ENCODE data around the gene ARL14EP.

The ARL14EP gene

DNA sequence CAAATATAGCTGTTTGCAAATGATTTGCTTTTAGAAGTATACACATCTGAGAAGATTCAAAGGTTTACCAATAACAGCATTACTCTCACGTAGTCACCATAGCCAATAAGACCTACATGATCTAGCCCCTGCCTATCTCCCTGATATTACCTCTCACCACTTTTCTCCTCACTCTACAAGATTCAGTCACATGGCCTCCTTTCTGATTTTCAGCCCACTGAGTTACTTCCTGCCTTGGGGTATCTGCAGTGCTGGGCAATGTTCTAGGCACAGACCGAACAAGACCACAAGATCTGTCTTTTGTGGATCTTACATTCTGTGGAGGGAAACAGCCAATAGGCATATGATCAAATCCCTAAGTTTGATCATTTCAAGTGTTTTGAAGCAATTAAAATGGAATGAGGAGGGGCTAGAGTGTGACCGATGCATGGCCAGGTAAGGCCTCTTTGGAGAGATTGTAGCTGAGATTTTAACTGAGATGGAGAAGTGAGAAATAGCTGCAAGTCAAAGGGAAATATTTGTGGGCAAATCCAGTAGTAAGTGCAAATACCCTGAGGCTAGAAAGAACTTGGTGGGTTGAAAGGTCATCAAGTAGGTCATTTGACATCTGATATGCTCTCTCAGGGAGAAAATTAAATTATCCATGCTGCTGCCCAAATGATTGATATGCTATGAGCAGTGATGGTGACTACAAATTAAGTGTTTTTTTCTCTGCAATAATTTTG is 43.1 kb downstream of the ARL14EP start:
- DNase-seq (ENCODE audit: low spot score in 2 of 2), result no peak
- Histone ChIP-seq H3K27me3 (ENCODE audit: low read depth) (no peaks in the 10 kb centered on the region), H3K4me1 (peaks cover 3% of the 10 kb centered on the region; the same call in 1 of the 2 replicates), H3K4me3 (no peak overlapping the region), H3K36me3 (replicated peaks) (no peaks in the 10 kb centered on the region), H3K9me3 (no peaks in the 10 kb centered on the region)
- in situ Hi-C loops (cut with MboI; ENCODE audit: low sequenced_read_pairs), result no loop called here

DNA sequence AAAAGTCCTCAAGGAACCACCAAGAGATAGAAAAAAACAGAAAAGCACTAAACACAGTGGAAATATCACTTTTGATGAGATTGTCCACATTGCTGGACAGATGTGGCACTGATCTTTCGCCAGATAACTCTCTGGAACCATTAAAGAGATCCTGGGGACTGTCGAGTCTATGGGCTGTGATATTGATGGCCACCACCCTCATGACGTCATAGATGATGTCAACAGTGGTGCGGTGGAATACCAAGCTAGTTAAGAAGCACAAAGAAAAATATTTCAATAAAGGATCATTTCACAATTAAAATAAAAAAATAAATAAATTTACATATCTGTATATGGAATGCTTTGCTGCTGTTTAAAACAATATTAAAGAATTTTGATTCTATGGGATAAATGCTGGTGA is 45.5 kb downstream of the ARL14EP start:
- peaks cover 3% of the 10 kb centered on the region; the same call in 1 of the 2 replicates for H3K4me1 ChIP-seq
- H3K4me3 ChIP-seq, result no peak overlapping the region
- H3K36me3 ChIP-seq (replicated peaks), result no peaks in the 10 kb centered on the region
- no peaks in the 10 kb centered on the region for H3K9me3 ChIP-seq
- H3K27me3 ChIP-seq (ENCODE audit: low read depth), result no peaks in the 10 kb centered on the region
- no peak for DNase-seq (ENCODE audit: low spot score in 2 of 2)
- in situ Hi-C loops (cut with MboI; ENCODE audit: low sequenced_read_pairs), result no loop called here

DNA sequence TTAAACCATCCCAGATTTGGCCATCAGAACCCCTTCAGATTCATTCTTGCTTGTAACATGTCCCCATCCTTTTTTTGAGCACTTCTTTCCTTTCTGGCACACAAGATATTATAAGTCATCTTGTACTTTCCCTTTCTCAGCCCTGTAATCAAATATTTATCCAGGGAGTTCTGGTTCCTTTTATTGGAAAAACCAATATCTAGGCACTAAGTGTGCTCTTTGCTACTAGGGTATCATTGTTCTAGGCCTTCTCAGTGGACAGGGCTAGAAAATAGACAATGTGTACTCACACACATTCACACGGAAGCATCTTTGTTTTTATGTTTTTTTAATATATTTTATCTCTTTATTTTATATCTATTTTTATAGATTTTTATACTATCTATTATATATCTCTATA is 47.3 kb downstream of the ARL14EP start:
- no peak for DNase-seq (ENCODE audit: low spot score in 2 of 2)
- no peaks in the 10 kb centered on the region for H3K9me3 ChIP-seq
- no peaks in the 10 kb centered on the region for H3K27me3 ChIP-seq (ENCODE audit: low read depth)
- no peaks in the 10 kb centered on the region for H3K36me3 ChIP-seq (replicated peaks)
- no peaks in the 10 kb centered on the region for H3K4me1 ChIP-seq
- no peak overlapping the region for H3K4me3 ChIP-seq
- in situ Hi-C loops (cut with MboI; ENCODE audit: low sequenced_read_pairs), result no loop called here

DNA sequence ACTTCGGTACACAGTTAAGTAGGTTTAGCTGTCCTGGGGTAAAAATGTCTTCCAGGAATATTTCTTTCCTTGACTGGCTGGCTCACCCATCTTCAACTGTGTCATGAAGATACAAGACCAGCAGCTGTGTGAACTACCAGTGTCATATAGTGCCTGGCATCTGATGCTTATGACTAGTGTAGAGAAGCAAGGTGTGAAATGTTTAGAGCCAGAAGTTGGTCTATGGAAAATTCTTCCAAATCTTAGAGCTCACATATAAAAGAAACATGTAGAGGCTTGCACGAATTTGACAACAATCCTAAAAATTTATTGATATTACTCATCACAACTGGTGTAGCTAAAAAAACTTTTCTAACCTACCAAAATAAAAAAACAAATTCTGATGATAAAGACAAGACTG is 54.4 kb downstream of the ARL14EP start:
- H3K9me3 ChIP-seq, result no peaks in the 10 kb centered on the region
- H3K36me3 ChIP-seq (replicated peaks), result no peaks in the 10 kb centered on the region
- H3K4me1 ChIP-seq, result peaks cover 4% of the 10 kb centered on the region; the same call in 1 of the 2 replicates
- H3K27me3 ChIP-seq (ENCODE audit: low read depth), result no peaks in the 10 kb centered on the region
- no peak overlapping the region for H3K4me3 ChIP-seq
- DNase-seq (ENCODE audit: low spot score in 2 of 2), result no peak
- in situ Hi-C loops (cut with MboI; ENCODE audit: low sequenced_read_pairs), result no loop called here

DNA sequence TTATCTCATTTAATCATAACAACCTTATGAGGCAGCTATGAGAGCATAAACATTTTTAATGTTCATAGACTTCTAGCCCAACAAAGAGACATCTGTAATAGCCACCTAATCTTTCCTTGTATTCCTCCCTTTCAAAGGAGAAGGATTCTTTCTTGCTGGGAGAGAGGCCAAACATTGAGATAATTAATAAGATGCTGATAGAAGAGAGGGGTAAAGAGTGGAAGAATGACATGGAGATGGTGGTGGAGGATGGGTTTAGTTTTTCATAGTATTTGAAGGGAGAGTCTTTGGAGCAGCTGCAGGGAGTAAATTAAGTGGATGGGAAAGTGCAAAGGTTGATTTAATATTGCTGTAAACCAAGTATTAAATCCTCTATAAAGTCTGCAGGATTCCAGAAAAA is 57.9 kb downstream of the ARL14EP start:
- Histone ChIP-seq H3K36me3 (replicated peaks) (no peaks in the 10 kb centered on the region), H3K4me3 (no peak overlapping the region), H3K9me3 (peaks cover under 1% of the 10 kb centered on the region; the same call in 1 of the 2 replicates), H3K27me3 (ENCODE audit: low read depth) (no peaks in the 10 kb centered on the region), H3K4me1 (peaks cover 4% of the 10 kb centered on the region; the same call in 1 of the 2 replicates)
- in situ Hi-C loops (cut with MboI; ENCODE audit: low sequenced_read_pairs), result no loop called here
- no peak for DNase-seq (ENCODE audit: low spot score in 2 of 2)

DNA sequence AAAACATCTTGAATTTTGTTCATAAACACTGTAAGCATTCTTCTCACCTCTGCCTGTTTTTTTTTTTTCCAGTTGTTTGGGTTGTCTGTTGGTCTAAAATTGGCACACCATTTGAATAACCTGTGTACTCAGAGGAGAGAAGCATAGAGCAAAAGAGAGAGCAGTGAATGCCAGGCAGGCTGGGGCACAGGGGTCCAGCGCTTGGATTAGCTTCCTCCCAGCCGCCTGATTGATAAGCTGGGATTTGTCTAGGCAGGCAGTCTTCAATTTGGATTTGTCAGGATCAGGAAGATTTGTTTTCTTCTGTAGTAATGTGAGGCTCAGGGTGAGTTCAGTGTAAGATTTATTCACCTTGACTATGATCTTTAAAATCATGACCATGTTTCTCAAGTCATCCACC is 59.0 kb downstream of the ARL14EP start:
- no peaks in the 10 kb centered on the region for H3K36me3 ChIP-seq (replicated peaks)
- no peak for DNase-seq (ENCODE audit: low spot score in 2 of 2)
- H3K4me1 ChIP-seq, result peaks cover 4% of the 10 kb centered on the region; the same call in 1 of the 2 replicates
- H3K9me3 ChIP-seq, result peaks cover 2% of the 10 kb centered on the region; the same call in 1 of the 2 replicates
- H3K27me3 ChIP-seq (ENCODE audit: low read depth), result no peaks in the 10 kb centered on the region
- no peak overlapping the region for H3K4me3 ChIP-seq
- in situ Hi-C loops (cut with MboI; ENCODE audit: low sequenced_read_pairs), result no loop called here
